Osteocyte (in vitro differentiated cells): ENCODE results near the gene CDC27. TPM values are rescaled to one million over a fixed set of nuclear protein-coding genes. Genes with fewer than 3 reads are reported as not detected.

Source experiments
- DNase-seq: peaks from one replicate; pipeline ENCODE4 v3.0.0; 2021; ENCODE audit warnings: mixed read lengths; ENCODE audit not compliant: unreplicated experiment; ENCODE audit errors: extremely low spot score
- H3K27ac Mint-ChIP-seq: one replicate; pipeline ENCODE4 v1.8.0; 2021; ENCODE audit warnings: mild to moderate bottlenecking, mixed read lengths; ENCODE audit not compliant: unreplicated experiment
- H3K27me3 Mint-ChIP-seq: one replicate; pipeline ENCODE4 v1.8.0; 2021; ENCODE audit warnings: mixed read lengths; ENCODE audit not compliant: unreplicated experiment
- H3K36me3 Mint-ChIP-seq: one replicate; pipeline ENCODE4 v1.8.0; 2021; ENCODE audit warnings: mixed read lengths; ENCODE audit not compliant: unreplicated experiment
- H3K4me1 Mint-ChIP-seq: one replicate; pipeline ENCODE4 v1.8.0; 2021; ENCODE audit warnings: mixed read lengths; ENCODE audit not compliant: unreplicated experiment
- H3K4me3 Mint-ChIP-seq: one replicate; pipeline ENCODE4 v1.8.0; 2021; ENCODE audit warnings: mild to moderate bottlenecking, moderate library complexity, mixed read lengths; ENCODE audit not compliant: unreplicated experiment
- H3K9me3 Mint-ChIP-seq: one replicate; pipeline ENCODE4 v1.8.0; 2021; ENCODE audit warnings: mixed read lengths; ENCODE audit not compliant: unreplicated experiment
- CTCF ChIP-seq: fragments of 200-600 bp; sonication (generic); IDR thresholded peaks from 2 replicates; pipeline ENCODE4 v1.5.0; 2021; ENCODE audit warnings: antibody characterized with exemption, mild to moderate bottlenecking, moderate library complexity
- total RNA-seq: library from RNA; stranded (reverse); gene quantifications from 2 replicates; pipeline ENCODE4 v1.2.1, GENCODE V29; 2021

Gene CDC27
- total RNA-seq, 1 donor from 2014 or later, result 112 TPM

- no peak for TF ChIP-seq CTCF
- no peaks in the 10 kb centered on the region for H3K9me3 Mint-ChIP-seq
- H3K4me1 Mint-ChIP-seq, result peaks cover 20% of the 10 kb centered on the region
- H3K27ac Mint-ChIP-seq, result no peak overlapping the region
- no peak overlapping the region for H3K4me3 Mint-ChIP-seq
- DNase-seq, result no peak
- H3K36me3 Mint-ChIP-seq, result no peaks in the 10 kb centered on the region
- peaks cover 3% of the 10 kb centered on the region for H3K27me3 Mint-ChIP-seq
Observed at GRCh38 chr17:47212458-47212857, 23.4 kb upstream of the CDC27 start.

- Mint-ChIP-seq H3K36me3 (no peaks in the 10 kb centered on the region), H3K4me3 (no peak overlapping the region), H3K9me3 (no peaks in the 10 kb centered on the region), H3K27me3 (peaks cover 3% of the 10 kb centered on the region), H3K27ac (no peak overlapping the region), H3K4me1 (peaks cover 31% of the 10 kb centered on the region)
- no peak for DNase-seq
- TF ChIP-seq CTCF, result no peak
Observed at GRCh38 chr17:47210779-47211178, 21.7 kb upstream of the CDC27 start.

GRCh38 chr17:47210105-47210504, 21.0 kb upstream of the CDC27 start:
- Mint-ChIP-seq H3K9me3 (no peaks in the 10 kb centered on the region), H3K4me1 (peaks cover 37% of the 10 kb centered on the region), H3K27me3 (no peaks in the 10 kb centered on the region), H3K36me3 (no peaks in the 10 kb centered on the region), H3K27ac (peak overlapping the region; percentile 51), H3K4me3 (no peak overlapping the region)
- DNase-seq, result no peak
- no peak for TF ChIP-seq CTCF

GRCh38 chr17:47209499-47209898, 20.4 kb upstream of the CDC27 start:
- Mint-ChIP-seq H3K4me3 (no peak overlapping the region), H3K36me3 (no peaks in the 10 kb centered on the region), H3K9me3 (no peaks in the 10 kb centered on the region), H3K4me1 (peaks cover 43% of the 10 kb centered on the region), H3K27ac (no peak overlapping the region), H3K27me3 (no peaks in the 10 kb centered on the region)
- DNase-seq, result no peak
- no peak for TF ChIP-seq CTCF

DNA sequence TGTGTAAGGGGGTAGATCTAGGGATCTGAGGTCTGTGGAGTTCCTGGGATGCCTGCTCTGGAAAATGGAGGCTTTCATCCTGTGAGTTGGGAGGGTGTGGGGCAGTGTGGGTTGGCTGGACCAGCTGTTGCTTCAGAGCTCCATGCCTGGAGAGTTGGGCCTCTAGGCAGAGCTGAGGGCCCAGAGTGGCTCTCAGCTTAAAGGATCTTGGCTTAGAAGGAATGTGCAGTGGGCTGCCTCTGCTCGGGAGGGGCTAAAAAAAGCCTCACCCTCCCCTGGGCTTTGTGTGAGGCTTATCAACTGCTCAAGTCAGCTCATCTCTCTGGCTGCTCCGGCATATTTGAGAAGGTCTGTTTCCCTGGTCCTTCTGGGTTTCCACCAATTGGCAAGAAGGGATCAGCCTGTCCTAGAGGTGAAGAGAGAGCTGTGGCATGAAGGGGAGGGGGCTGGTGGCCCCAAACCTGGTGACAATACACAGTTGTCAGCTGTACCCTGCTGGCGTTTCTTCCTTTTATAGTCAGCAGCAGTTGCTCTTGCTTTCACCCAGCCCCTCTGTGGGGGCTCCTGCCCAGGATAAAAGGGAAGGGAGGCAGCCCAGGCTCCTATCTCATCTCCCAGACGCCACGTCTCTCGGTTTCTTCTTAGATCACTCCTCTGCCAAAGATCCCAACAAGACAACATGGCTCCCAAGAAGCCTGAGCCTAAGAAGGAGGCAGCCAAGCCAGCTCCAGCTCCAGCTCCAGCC, 19.8 kb upstream of the CDC27 start, which contains the start of gene MYL4:
TSS of gene MYL4 (plus strand) at position 605 of the 745 bp plus-strand sequence. CDS start at position 680, 75 bp downstream.
- Mint-ChIP-seq H3K4me1 (peaks cover 49% of the 10 kb centered on the region), H3K36me3 (no peaks in the 10 kb centered on the region), H3K4me3 (no peak within 1 kb of the TSS), H3K9me3 (no peaks in the 10 kb centered on the region), H3K27me3 (no peaks in the 10 kb centered on the region), H3K27ac (peak within 1 kb of the TSS; percentile 51)
- no peak for DNase-seq
- no peak for TF ChIP-seq CTCF
